Fibroblast of lung (primary cell): Measurements from ENCODE around the gene CELF3.

Experiments
- EZH2 ChIP-seq: IDR thresholded peaks from 2 replicates; pipeline ENCODE4 v1.5.1; 2012; ENCODE audit warnings: low read length, control low read depth, mild to moderate bottlenecking; ENCODE audit errors: missing control alignments
- TF ChIP-seq, protein P1 (sequence below), 2 donors: IDR thresholded peaks in 1 of 2; conservative IDR thresholded peaks in 1 of 2; 1 replicate in 1 of 2; 2 replicates in 1 of 2; pipeline ENCODE4 v1.5.1; 2011 to 2012; ENCODE audit warnings: low read length in 2 of 2, control low read depth in 1 of 2, inconsistent platforms in 1 of 2, low read depth in 1 of 2, mild to moderate bottlenecking in 1 of 2

DNA sequence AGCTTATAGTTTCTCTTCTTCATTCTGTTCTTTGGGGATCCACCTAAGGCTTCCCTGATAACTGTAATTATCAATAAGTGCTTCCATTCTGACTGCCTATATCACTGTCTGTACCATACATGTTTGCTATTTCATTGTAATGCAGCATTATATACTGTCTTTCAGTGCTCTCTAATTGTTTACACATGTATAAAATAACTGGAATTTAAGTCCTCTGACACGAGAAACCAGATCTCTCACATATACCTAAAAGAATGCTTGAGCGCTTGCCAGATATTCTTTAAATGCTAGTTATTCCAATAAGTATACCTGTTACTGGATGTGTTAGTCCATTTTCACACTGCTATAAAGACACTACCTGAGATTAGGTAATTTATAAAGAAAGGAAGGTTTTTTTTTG is 34.7 kb downstream of the CELF3 start:
- TF ChIP-seq, protein P1, sequence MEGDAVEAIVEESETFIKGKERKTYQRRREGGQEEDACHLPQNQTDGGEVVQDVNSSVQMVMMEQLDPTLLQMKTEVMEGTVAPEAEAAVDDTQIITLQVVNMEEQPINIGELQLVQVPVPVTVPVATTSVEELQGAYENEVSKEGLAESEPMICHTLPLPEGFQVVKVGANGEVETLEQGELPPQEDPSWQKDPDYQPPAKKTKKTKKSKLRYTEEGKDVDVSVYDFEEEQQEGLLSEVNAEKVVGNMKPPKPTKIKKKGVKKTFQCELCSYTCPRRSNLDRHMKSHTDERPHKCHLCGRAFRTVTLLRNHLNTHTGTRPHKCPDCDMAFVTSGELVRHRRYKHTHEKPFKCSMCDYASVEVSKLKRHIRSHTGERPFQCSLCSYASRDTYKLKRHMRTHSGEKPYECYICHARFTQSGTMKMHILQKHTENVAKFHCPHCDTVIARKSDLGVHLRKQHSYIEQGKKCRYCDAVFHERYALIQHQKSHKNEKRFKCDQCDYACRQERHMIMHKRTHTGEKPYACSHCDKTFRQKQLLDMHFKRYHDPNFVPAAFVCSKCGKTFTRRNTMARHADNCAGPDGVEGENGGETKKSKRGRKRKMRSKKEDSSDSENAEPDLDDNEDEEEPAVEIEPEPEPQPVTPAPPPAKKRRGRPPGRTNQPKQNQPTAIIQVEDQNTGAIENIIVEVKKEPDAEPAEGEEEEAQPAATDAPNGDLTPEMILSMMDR (conservative IDR thresholded peaks at IDR 0.05 in 1 of 2, IDR thresholded peaks at IDR 0.05 in 1 of 2; ENCODE audit: low read depth in 1 of 2, low read length in 2 of 2), result no peak
- no peak for TF ChIP-seq EZH2
